HG02571 (cell line): ENCODE results near the gene TAS2R41.
A peak's percentile ranks its signal among the peaks of the same experiment; 100 is the strongest.

Source experiments
- ATAC-seq: cut with Tn5 transposase; IDR thresholded peaks from one replicate; pipeline ENCODE4 v1.9.1; 2021; ENCODE audit warnings: mild to moderate bottlenecking, moderate library complexity; ENCODE audit not compliant: unreplicated experiment

TAS2R41 gene

GRCh38 chr7:143477501-143478150 lies at the start of gene TAS2R41:
TAS2R41 (plus strand) TSS chr7:143477873; CDS start chr7:143477873, 0 bp downstream.
- ATAC-seq, result no peak

GRCh38 chr7:143429770-143430698 lies 47.6 kb upstream of the TAS2R41 start:
- no peak for ATAC-seq

DNA sequence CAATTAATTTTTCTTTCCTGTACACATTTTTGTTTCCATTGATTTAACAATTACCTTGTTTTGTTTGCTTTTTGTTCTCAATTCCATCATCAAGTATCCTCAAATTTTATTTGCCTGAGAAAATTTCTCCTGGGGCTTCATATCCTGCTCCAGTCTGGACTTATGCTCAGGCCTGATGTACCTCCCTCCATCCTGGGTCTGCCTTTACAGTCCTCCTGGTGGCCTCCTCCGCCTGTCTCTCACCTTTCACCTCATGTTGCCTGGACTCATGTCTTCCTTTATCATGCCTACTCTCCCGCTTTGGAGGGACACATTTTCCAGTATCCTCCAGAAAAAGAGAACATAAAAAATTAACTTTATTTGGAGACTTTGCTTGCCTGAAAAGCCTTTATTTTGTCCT lies 46.6 kb upstream of the TAS2R41 start:
- ATAC-seq, result no peak

DNA sequence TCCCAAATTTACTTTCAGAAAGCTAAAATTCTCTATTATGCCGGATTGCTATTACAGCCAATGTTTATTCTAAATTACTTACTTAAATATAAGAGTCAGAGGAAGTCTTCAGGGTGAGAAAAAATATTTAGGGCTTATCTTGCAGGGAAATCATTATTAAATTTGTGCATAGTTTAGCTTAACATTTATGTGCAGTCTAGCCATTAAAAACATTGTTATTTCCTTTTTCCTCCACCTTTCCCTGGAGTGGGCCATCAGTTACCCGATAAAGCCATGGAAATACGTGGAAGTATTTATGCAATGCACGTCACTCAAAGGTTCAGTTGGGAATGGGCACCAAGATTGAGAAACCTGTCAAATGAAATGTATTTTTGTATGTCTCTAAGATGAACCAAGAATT lies 43.9 kb upstream of the TAS2R41 start:
- no peak for ATAC-seq

DNA sequence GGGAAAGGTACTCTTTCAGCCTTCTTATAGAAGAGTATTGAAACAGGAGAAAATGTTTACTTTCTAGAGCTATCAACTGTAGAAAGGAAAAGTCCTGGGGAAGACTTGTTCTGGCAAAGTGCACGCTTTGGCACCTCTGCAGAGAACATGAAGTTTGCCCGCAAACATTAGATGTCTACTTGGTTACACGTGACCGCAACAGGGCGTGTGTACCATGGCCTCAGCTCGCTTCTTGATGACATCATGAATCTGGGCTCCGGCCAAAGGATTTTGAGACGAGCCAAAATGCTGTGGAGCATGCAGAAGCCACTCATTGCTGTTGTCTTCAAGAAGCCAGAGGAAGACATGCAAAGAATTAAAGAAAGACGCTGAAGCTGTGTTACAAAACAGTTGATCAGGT lies 43.0 kb upstream of the TAS2R41 start:
- no peak for ATAC-seq

- no peak for ATAC-seq
Observed at GRCh38 chr7:143435266-143435665, 42.4 kb upstream of the TAS2R41 start.

DNA sequence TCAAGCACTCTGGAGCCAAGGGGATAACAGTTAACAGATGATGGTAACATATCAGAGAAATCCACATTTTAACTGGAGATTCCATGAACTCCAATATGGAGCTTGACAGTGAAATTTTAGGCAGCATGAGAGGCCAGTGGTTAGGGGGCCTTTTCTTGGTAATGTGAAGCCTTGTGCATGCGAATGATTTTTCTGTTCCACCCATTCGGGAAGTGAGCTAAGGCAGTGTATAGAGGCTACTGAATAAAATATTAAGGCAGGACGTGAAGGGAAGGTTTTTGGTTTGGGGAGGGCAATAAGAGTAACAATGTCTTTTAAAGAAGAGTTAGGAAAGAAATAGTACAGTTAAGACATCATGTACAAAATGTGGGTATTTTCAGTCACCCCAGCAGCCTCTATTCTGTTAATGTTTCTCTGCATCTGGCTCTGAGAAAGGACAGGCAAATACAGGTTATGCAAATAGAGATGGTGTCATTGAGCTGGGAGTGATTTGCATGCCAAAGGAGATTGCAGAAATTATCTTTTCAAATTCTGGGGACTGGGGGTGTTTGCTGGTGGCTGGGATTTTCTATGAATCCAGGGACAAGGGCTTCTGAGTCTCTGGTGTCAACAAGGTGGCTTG lies 41.2 kb upstream of the TAS2R41 start:
- ATAC-seq, result peak; percentile 82

DNA sequence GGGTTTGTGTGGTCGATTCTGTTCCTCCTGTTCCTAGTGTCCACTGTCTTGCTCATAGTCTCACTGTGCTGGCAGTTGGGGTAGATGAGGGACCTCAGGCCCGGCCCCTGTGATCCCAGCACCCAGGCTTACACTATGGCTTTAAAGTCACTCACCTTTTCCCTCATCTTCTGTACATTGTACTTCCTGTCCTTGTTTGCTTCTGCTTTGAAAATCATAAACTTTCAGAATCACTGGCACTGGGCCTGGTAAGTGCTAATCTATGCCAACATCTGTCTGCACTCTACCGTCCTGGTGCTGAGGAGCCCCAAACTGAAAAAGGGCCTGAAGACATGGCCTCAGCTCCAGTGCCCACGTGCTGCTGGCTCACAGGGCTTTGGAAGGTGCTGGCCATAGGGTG lies 40.1 kb upstream of the TAS2R41 start:
- ATAC-seq, result peak; percentile 15

DNA sequence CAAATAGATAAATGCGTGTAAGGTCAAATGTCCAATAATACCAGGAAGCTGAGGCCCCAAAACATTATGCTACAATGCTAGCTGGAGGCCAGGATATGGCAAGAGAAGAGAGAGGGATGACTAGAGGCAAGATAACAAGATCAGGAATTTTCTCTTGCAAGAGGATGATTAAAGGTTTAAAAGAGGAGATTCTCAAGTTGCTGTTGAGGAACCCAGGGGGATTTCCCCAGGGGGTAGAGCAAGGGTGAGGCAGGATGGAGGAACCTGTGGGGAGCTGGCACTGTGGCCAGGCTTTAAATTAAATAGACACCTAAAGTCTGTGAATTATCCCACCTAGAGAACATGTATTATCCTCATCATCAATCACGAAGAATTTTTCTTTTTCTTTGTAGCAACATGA lies 37.8 kb upstream of the TAS2R41 start:
- ATAC-seq, result no peak

- no peak for ATAC-seq
Observed at GRCh38 chr7:143443153-143443552, 34.5 kb upstream of the TAS2R41 start, which contains the start of gene TAS2R60. TAS2R60 (plus strand) TSS chr7:143443453; CDS start chr7:143443453, 0 bp downstream.

- no peak for ATAC-seq
Observed at GRCh38 chr7:143444063-143444782, 33.5 kb upstream of the TAS2R41 start.

DNA sequence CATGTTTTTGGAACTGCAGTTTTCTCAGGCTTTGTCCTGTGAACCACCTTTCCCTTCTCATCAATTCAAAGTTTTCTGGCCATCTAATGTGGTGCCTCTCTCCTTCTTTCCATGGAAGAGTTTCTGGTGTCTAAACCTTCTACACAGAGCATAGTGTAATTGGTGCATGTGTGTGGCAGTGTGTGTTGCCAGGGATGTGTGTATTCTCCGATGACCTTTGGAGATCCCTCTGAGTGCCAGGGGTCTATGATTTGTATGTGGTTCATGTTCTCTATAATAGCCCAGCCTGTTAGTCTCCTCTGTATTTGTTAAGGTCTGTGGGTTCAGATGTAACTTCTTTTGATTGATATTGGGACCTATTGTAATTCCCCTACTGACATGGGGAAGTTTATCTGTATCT lies 32.9 kb upstream of the TAS2R41 start:
- ATAC-seq, result no peak

GRCh38 chr7:143447466-143447865 lies 30.2 kb upstream of the TAS2R41 start:
- ATAC-seq, result no peak

DNA sequence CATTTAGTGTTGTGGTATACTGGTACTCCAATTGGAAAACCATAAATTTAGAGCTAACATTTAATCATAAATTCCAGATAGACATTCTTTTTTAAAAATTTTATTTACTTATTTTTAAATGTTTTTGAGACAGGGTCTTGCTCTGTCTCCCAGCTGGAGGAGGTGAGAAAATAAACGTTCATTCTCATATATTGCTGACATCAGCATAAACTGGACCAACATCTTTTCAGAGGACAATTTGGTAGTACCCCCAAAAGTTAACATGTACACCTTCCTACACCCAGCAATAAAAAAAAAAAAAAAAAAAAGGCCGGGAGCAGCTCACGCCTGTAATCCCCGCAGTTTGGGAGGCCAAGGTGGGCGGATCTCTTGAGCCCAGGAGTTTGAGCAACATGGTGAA lies 29.2 kb upstream of the TAS2R41 start:
- ATAC-seq, result no peak

- ATAC-seq, result no peak
Observed at GRCh38 chr7:143449793-143450192, 27.9 kb upstream of the TAS2R41 start.

DNA sequence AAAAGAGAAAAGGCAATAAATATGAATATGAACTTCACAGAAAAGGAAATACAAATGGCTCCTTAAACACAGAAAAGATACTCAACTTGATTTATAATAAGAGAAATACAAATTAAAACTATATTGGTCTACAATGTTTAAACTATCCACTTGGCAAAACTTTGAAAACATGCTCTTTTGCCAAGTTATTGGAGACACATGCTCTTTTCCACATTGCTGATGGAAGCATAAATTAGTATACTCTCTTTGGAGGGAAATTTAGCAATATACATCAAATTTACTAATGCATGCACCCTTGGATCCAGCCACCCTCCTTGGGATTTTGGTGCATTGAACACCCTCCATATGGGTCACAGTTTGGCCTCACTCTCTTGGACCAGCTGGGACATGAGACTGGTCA lies 26.6 kb upstream of the TAS2R41 start:
- ATAC-seq, result no peak

GRCh38 chr7:143451746-143452145 lies 25.9 kb upstream of the TAS2R41 start:
- no peak for ATAC-seq

DNA sequence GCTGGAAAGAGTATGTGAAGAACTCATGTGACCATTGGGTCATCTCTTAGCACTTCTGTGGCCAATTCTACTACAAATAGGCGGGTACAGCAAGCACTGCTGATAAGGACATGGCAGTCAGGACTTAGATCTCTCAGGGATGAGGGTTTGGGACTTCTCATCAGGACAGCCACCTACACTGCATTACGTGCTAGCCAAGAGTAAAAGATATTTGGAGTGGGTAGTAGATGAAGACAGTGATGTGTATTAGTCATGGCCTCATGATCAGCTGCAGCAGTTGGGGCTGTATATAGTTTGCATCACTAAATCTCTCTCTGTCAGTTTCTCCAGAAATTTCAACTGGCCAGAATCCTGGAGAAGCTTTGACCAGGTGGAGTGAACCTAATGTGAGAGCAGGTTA lies 25.2 kb upstream of the TAS2R41 start:
- no peak for ATAC-seq

DNA sequence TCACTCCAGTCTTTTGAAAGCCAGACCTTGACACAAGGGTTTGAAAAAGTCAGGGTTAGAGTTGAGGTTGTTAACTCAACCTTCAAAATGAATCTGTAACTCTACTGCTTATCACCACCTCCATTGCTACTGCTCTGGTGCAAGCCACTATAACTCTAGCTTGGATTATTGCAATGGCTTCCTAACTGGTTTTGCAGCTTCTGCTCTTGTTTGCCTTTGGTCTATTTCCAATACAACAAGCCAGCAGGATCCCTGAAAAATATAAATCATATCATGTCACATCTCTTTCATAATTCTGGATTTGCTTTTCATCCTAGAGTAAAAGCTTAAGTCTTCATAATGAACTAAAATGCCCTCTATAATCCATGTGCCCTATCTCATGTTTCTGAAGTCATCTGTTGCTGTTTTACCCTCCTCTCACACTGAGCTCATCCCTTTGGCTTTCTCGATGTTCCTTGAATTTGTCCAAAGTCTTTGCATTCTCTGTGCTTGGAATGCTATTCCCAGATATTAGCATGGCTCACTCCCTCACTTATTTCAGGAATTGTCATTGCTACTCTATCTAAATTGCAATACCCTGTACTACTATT lies 23.5 kb upstream of the TAS2R41 start:
- ATAC-seq, result no peak

DNA sequence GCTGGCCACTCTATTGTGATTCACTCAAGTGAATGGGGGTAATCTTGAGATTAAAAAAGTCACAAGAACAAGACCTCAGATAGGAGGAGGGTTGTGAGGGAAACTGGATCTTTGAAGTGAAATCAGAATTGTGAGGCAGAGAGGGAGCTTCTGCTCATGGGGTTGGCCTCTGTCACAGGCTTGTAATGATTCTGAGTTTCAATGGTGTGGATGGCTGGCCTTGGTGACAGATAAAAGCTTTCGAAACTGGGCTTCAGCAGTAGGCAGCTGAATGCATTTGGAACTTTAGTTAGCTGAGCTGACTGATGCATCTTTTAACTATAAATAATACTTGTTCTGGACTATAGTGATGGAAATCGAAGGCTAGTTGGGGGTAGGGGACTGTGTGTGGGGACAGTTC lies 22.2 kb upstream of the TAS2R41 start:
- ATAC-seq, result no peak

DNA sequence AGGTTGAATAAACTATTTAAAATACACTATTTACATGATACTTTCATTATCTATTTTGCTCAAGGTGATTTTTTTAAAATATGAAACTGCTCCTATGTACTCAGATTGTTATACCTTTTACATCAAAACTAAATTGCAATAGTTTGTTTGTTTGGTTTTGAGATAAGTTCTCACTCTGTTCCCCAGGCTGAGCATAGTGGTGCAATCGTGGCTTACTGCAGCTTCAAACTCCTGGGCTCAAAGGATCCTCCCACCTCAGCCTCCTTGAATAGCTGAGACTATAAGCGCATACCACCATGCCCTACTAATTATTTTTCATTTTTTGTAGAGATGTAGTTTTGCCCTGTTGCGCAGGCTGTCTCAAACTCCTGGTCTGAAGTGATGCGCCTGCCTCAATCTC lies 21.7 kb upstream of the TAS2R41 start:
- no peak for ATAC-seq
